Neuronal stem cell (in vitro differentiated cells): ENCODE results near the gene RARB.

Experiments
- DNase-seq: peaks from one replicate; pipeline ENCODE4 v3.0.0-alpha.2; 2013; ENCODE audit warnings: low spot score
- H2AFZ ChIP-seq: one replicate; pipeline ENCODE4 v1.6.1; 2013; ENCODE audit warnings: mild to moderate bottlenecking, low read length, inconsistent platforms
- H2AK5ac ChIP-seq: 2 replicates; pipeline ENCODE4 v1.6.1; 2013; ENCODE audit warnings: low read depth, mild to moderate bottlenecking, inconsistent platforms, low read length, moderate library complexity, mixed read lengths
- H2BK120ac ChIP-seq: 2 replicates; pipeline ENCODE4 v1.6.1; 2013; ENCODE audit warnings: low read depth, mild to moderate bottlenecking, inconsistent platforms, low read length, moderate library complexity, mixed read lengths
- H2BK12ac ChIP-seq: one replicate; pipeline ENCODE4 v1.6.1; 2013; ENCODE audit warnings: low read length, inconsistent platforms
- H2BK15ac ChIP-seq: 2 replicates; pipeline ENCODE4 v1.6.1; 2013; ENCODE audit warnings: mild to moderate bottlenecking, low read length, inconsistent platforms, mixed read lengths
- H2BK5ac ChIP-seq: one replicate; pipeline ENCODE4 v1.6.1; 2013; ENCODE audit warnings: inconsistent platforms, mild to moderate bottlenecking, low read length, moderate library complexity
- H3K14ac ChIP-seq: one replicate; pipeline ENCODE4 v1.6.1; 2013; ENCODE audit warnings: low read length, inconsistent platforms
- H3K18ac ChIP-seq: 2 replicates; pipeline ENCODE4 v1.6.1; 2013; ENCODE audit warnings: low read length, inconsistent platforms
- H3K23ac ChIP-seq: 2 replicates; pipeline ENCODE4 v1.6.1; 2013; ENCODE audit warnings: low read depth, mild to moderate bottlenecking, mixed read lengths, low read length, inconsistent platforms; ENCODE audit not compliant: poor library complexity
- H3K27ac ChIP-seq: replicated peaks from 3 replicates; pipeline ENCODE4 v1.5.1; 2013; ENCODE audit warnings: low read length, inconsistent platforms
- H3K27me3 ChIP-seq, 3 experiments: 2 replicates each; pipeline ENCODE4 v1.6.1; 2013; ENCODE audit warnings: low read length in 3 of 3, mild to moderate bottlenecking in 2 of 3, inconsistent platforms in 1 of 3, low read depth in 1 of 3, mixed read lengths in 1 of 3, moderate library complexity in 1 of 3; ENCODE audit not compliant: control insufficient read depth in 3 of 3, insufficient read depth in 3 of 3
- H3K36me3 ChIP-seq, 2 donors: replicated peaks in 1 of 2; 2 replicates each; pipeline ENCODE4 v1.6.1; 2013; ENCODE audit warnings: low read length in 2 of 2; ENCODE audit not compliant: control insufficient read depth in 2 of 2, insufficient read depth in 2 of 2
- H3K4ac ChIP-seq: 2 replicates; pipeline ENCODE4 v1.6.1; 2013; ENCODE audit warnings: inconsistent platforms, mild to moderate bottlenecking, low read length, moderate library complexity
- H3K4me1 ChIP-seq, 2 donors: 1 replicate in 1 of 2; 2 replicates in 1 of 2; pipeline ENCODE4 v1.6.1; 2013; ENCODE audit warnings: low read length in 2 of 2, low read depth in 1 of 2; ENCODE audit not compliant: control insufficient read depth in 2 of 2, insufficient read depth in 1 of 2
- H3K4me2 ChIP-seq: one replicate; pipeline ENCODE4 v1.6.1; 2013; ENCODE audit warnings: mild to moderate bottlenecking, low read length, inconsistent platforms; ENCODE audit not compliant: insufficient read depth, poor library complexity, severe bottlenecking
- H3K4me3 ChIP-seq, 2 donors: 2 replicates each; pipeline ENCODE4 v1.5.1; 2013; ENCODE audit warnings: low read length in 2 of 2, mild to moderate bottlenecking in 2 of 2, inconsistent platforms in 1 of 2, moderate library complexity in 1 of 2
- H3K79me1 ChIP-seq: one replicate; pipeline ENCODE4 v1.6.1; 2013; ENCODE audit warnings: low read depth, mild to moderate bottlenecking, inconsistent platforms, low read length, moderate library complexity
- H3K9ac ChIP-seq: one replicate; pipeline ENCODE4 v1.6.1; 2013; ENCODE audit warnings: mild to moderate bottlenecking, low read depth, low read length, inconsistent platforms; ENCODE audit not compliant: poor library complexity
- H3K9me3 ChIP-seq, 2 donors: replicated peaks in 1 of 2; 2 replicates each; pipeline versions ENCODE3 to v1.6.1; 2013; ENCODE audit warnings: low read length in 2 of 2, mild to moderate bottlenecking in 2 of 2, inconsistent platforms in 1 of 2, low read depth in 1 of 2, mixed read lengths in 1 of 2, moderate library complexity in 1 of 2; ENCODE audit not compliant: control insufficient read depth in 2 of 2, insufficient read depth in 1 of 2
- H4K8ac ChIP-seq: one replicate; pipeline ENCODE4 v1.6.1; 2013; ENCODE audit warnings: low read depth, mild to moderate bottlenecking, inconsistent platforms, low read length, moderate library complexity
- H4K91ac ChIP-seq: one replicate; pipeline ENCODE4 v1.6.1; 2013; ENCODE audit warnings: low read length, low read depth, mild to moderate bottlenecking, inconsistent platforms; ENCODE audit not compliant: poor library complexity
- WGBS, 2 donors: extraction: QIAGEN DNeasy Blood & Tissue Kit; methylation state at CpG; one replicate each; pipeline ENCODE4 v1.1.7; 2013; ENCODE audit warnings: missing lambda C conversion rate in 2 of 2, mixed read lengths in 1 of 2; ENCODE audit not compliant: insufficient read length in 2 of 2, insufficient replicate concordance in 1 of 2; ENCODE audit errors: extremely low coverage in 2 of 2; 5-methylcytosine and 5-hydroxymethylcytosine counted together

RARB gene

DNA sequence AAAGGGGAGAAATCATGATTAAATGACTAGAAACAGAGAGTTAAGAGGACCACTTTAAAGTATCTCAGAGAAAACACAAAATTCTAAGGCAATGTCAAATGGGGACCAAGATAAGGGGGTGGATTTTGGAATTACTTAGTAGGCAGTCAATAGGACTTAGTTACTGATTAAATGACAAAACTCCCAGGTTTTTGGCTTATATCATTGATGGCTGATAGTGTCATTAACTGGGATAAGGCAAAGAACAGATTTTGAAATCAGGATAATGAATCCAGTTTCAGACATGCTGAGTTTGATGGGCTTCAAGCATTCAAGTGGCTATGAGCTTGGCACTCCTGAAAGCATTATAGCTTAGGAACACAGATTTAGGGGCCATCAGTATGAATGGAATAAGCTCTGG is 182.7 kb downstream of the RARB start:
- Histone ChIP-seq H3K36me3 (peaks cover 7 to 100% of the 10 kb centered on the region in 2 donors), H2BK12ac (no peak overlapping the region), H4K8ac (no peak overlapping the region)

DNA sequence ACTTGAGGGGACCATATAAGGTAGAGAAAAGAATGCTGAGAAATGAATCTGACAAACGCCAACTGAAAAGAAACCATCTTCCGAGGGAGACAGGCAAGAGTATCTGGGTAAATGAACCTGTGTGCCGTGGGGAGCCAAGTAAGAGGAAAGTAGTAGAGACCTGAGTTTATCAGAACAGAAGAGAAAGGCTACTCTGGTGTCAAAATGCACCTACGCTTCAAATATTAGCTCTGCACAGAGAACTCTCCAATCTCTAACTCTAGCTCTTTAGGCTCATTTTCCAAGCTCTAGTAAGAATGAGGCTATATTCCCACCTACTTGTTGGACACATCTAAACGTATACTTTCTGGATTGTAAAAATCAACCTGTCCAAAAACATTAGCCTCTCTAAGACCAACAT is 183.1 kb downstream of the RARB start:
- Histone ChIP-seq H3K23ac (no peak overlapping the region), H2AK5ac (no peak overlapping the region), H3K4me1 (no peaks in the 10 kb centered on the region), H3K79me1 (no peaks in the 10 kb centered on the region), H4K8ac (no peak overlapping the region), H2BK12ac (no peak overlapping the region), H3K4me2 (no peak overlapping the region), H3K27me3 (no peaks in the 10 kb centered on the region), H3K36me3 (peaks cover 7 to 100% of the 10 kb centered on the region in 2 donors), H2BK120ac (no peak overlapping the region), H3K14ac (no peak overlapping the region), H4K91ac (no peak overlapping the region), H3K18ac (no peak overlapping the region), H2BK15ac (no peak overlapping the region), H3K4ac (no peak overlapping the region), H3K9me3 (no peaks in the 10 kb centered on the region), H3K9ac (no peak overlapping the region), H2AFZ (no peak overlapping the region), H2BK5ac (no peak overlapping the region), H3K4me3 (no peak overlapping the region), H3K27ac (no peak overlapping the region)
- no peak for DNase-seq
- WGBS, 2 donors: no CpG with 5 or more reads among the region's 5 CpGs

More for the DNA sequence above, 182.7 kb downstream of the RARB start:
- H4K91ac ChIP-seq: no peak overlapping the region
- H3K4ac ChIP-seq: no peak overlapping the region
- H2AFZ ChIP-seq: no peak overlapping the region
- no peak overlapping the region for H2AK5ac ChIP-seq
- no peak overlapping the region for H2BK15ac ChIP-seq
- H3K27me3 ChIP-seq: no peaks in the 10 kb centered on the region
- H3K18ac ChIP-seq: no peak overlapping the region
- H3K23ac ChIP-seq: no peak overlapping the region
- H3K9ac ChIP-seq: no peak overlapping the region
- H3K27ac ChIP-seq: no peak overlapping the region
- no peaks in the 10 kb centered on the region for H3K79me1 ChIP-seq
- H3K14ac ChIP-seq: no peak overlapping the region
- H3K9me3 ChIP-seq: no peaks in the 10 kb centered on the region
- H3K4me3 ChIP-seq: no peak overlapping the region
- DNase-seq: no peak
- H2BK120ac ChIP-seq: no peak overlapping the region
- no peak overlapping the region for H2BK5ac ChIP-seq
- no peaks in the 10 kb centered on the region for H3K4me1 ChIP-seq
- H3K4me2 ChIP-seq: no peak overlapping the region

DNA sequence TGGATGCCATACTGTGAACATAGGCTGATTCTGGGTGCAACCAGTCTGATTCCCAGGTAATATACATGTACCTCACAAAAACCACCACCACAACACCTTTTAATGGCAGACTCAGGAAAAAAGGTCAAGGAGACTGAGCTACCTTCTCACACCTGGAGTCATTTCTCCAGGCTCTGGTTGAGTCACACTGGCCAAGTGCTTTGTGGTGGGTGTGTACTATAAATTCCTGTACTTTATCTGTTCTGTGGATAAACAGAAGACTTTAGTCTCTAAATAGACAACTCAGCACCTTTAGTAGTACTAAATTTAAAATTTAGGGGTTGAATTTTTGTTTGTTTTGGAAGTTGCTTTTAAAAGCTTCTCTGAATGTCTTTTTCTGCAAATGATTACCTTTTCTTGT is 190.0 kb downstream of the RARB start:
- Histone ChIP-seq H3K9ac (no peak overlapping the region), H3K27ac (no peak overlapping the region), H2BK12ac (no peak overlapping the region), H3K4me3 (no peak overlapping the region), H3K4me1 (no peaks in the 10 kb centered on the region), H4K91ac (no peak overlapping the region), H2BK120ac (no peak overlapping the region), H3K18ac (no peak overlapping the region), H4K8ac (no peak overlapping the region), H3K4ac (no peak overlapping the region), H3K79me1 (no peaks in the 10 kb centered on the region), H2AK5ac (no peak overlapping the region), H3K9me3 (no peaks in the 10 kb centered on the region), H2BK15ac (no peak overlapping the region), H3K36me3 (peaks cover 9 to 99% of the 10 kb centered on the region in 2 donors), H3K4me2 (no peak overlapping the region), H2AFZ (no peak overlapping the region), H3K14ac (no peak overlapping the region), H3K23ac (no peak overlapping the region), H3K27me3 (no peaks in the 10 kb centered on the region), H2BK5ac (no peak overlapping the region)
- DNase-seq: no peak

DNA sequence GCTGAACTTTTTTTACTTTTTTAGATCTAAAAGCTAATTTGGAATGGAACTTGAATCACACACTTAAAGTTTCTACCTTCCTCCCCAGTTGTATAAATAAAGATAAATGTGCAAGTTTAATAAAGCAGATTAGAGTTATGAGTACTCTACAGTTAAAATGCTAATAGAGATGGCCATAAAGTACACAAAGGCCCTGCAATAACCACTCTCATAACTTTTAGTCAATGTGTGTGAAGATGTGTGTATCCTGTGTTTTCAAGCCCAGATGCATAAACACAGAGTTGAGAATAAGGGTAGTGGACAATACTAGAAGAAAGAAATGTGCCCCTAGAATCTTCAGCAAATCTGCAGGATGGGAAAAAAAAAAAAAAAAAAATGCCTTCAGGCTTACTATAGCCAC is 191.3 kb downstream of the RARB start:
- Histone ChIP-seq H4K91ac (no peak overlapping the region), H2AK5ac (no peak overlapping the region), H3K23ac (no peak overlapping the region), H2BK15ac (no peak overlapping the region), H3K14ac (no peak overlapping the region), H3K4ac (no peak overlapping the region), H2BK12ac (no peak overlapping the region), H3K9ac (no peak overlapping the region), H2AFZ (no peak overlapping the region), H3K36me3 (peaks cover 8 to 99% of the 10 kb centered on the region in 2 donors), H3K4me2 (no peak overlapping the region), H3K27me3 (no peaks in the 10 kb centered on the region), H2BK120ac (no peak overlapping the region), H3K4me3 (no peak overlapping the region), H3K79me1 (no peaks in the 10 kb centered on the region), H3K27ac (no peak overlapping the region), H3K9me3 (no peaks in the 10 kb centered on the region), H2BK5ac (no peak overlapping the region), H3K4me1 (no peaks in the 10 kb centered on the region), H3K18ac (no peak overlapping the region), H4K8ac (no peak overlapping the region)
- no peak for DNase-seq
